K562 (cell line): ENCODE data around the gene LZTR1. TPM values are rescaled to one million over a fixed set of nuclear protein-coding genes. Genes with fewer than 3 reads are reported as not detected.

ENCODE experiments used
- CBX8 ChIP-seq: fragments of 200-600 bp; sonication (generic); IDR thresholded peaks from 2 replicates; pipeline ENCODE4 v1.6.1; 2012; ENCODE audit warnings: borderline replicate concordance, mixed run types, low read depth, mild to moderate bottlenecking, moderate library complexity, mixed read lengths, low read length, control low read depth, inconsistent platforms; ENCODE audit not compliant: poor library complexity, severe bottlenecking; ENCODE audit errors: extremely low read depth
- CEBPB ChIP-seq: fragments of 450-650 bp; IDR thresholded peaks from 2 replicates; pipeline ENCODE4 v1.6.1; 2016; ENCODE audit warnings: missing genetic modification characterization, missing compliant biosample characterization
- CHD1 ChIP-seq: fragments of 200-600 bp; sonication (generic); IDR thresholded peaks from one replicate; pipeline ENCODE4 v1.6.1; 2012; ENCODE audit warnings: mild to moderate bottlenecking, moderate library complexity, low read length, inconsistent platforms
- CTBP1 ChIP-seq: fragments of 450-650 bp; IDR thresholded peaks from 2 replicates; pipeline ENCODE4 v1.6.1; 2016; ENCODE audit warnings: borderline replicate concordance
- JUN ChIP-seq, 2 experiments: sonication (generic) in 1 of 2; formaldehyde crosslinking in 1 of 2; IDR thresholded peaks; 2 replicates each; pipeline versions ENCODE4 v1.6.1 to v1.8.0; 2012 to 2022; ENCODE audit warnings: borderline replicate concordance in 2 of 2, mild to moderate bottlenecking in 2 of 2, improper control_type of control experiment in 1 of 2, low read depth in 1 of 2, low read length in 1 of 2, missing genetic modification reagents in 1 of 2
- MEF2A ChIP-seq: IDR thresholded peaks from 2 replicates; pipeline ENCODE4 v1.6.1; 2011; ENCODE audit warnings: low read depth, mild to moderate bottlenecking, low read length, moderate library complexity; ENCODE audit not compliant: control insufficient read depth
- MXI1 ChIP-seq: IDR thresholded peaks from 2 replicates; pipeline ENCODE4 v1.6.1; 2011; ENCODE audit warnings: low read depth, mild to moderate bottlenecking, improper control_type of control experiment, low read length
- NFXL1 ChIP-seq: fragments of 450-650 bp; formaldehyde crosslinking; IDR thresholded peaks from 2 replicates; pipeline ENCODE4 v1.4.0; 2021; ENCODE audit warnings: mild to moderate bottlenecking
- PHB2 ChIP-seq: fragments of 450-650 bp; IDR thresholded peaks from 2 replicates; pipeline ENCODE4 v1.6.1; 2017; ENCODE audit warnings: low read depth
- POLR2A ChIP-seq: fragments of 450-650 bp; conservative IDR thresholded peaks from 2 replicates; pipeline ENCODE4 v1.6.1; 2016
- POLR2H ChIP-seq: IDR thresholded peaks from 2 replicates; pipeline ENCODE4 v1.6.1; 2016; ENCODE audit warnings: missing genetic modification characterization, low read depth, mild to moderate bottlenecking, control low read depth, missing compliant biosample characterization, moderate library complexity
- REST ChIP-seq, 2 experiments: fragments of 450-650 bp; formaldehyde crosslinking in 1 of 2; IDR thresholded peaks; 2 replicates each; pipeline versions ENCODE4 v1.4.0 to v1.6.1; 2014 to 2020; ENCODE audit warnings: mild to moderate bottlenecking in 2 of 2, borderline replicate concordance in 1 of 2, low read depth in 1 of 2
- SIX5 ChIP-seq, 2 experiments: IDR thresholded peaks; 2 replicates each; pipeline ENCODE4 v1.6.1; 2011; ENCODE audit warnings: low read length in 2 of 2, borderline replicate concordance in 1 of 2, low read depth in 1 of 2, mild to moderate bottlenecking in 1 of 2, moderate library complexity in 1 of 2; ENCODE audit not compliant: insufficient read depth in 1 of 2
- SNIP1 ChIP-seq: fragments of 450-650 bp; IDR thresholded peaks from 2 replicates; pipeline ENCODE4 v1.7.1; 2017; ENCODE audit warnings: low read depth, mild to moderate bottlenecking
- ZNF212 ChIP-seq: fragments of 450-650 bp; formaldehyde crosslinking; IDR thresholded peaks from 2 replicates; pipeline ENCODE4 v1.4.0; 2020; ENCODE audit warnings: mild to moderate bottlenecking
- ZNF263 ChIP-seq: sonication (generic); formaldehyde crosslinking; IDR thresholded peaks from 2 replicates; pipeline ENCODE4 v1.8.0; 2022; ENCODE audit warnings: mild to moderate bottlenecking, missing genetic modification reagents, borderline replicate concordance
- ZNF324 ChIP-seq: fragments of 250-450 bp; sonication (Bioruptor Pico); IDR thresholded peaks from 2 replicates; pipeline ENCODE4 v1.4.0; 2020; ENCODE audit warnings: mild to moderate bottlenecking
- polyA plus RNA-seq, 8 experiments: library from polyadenylated mRNA; depleted of rRNA in 4 of 8; stranded (reverse) in 5 of 8; unstranded in 3 of 8; fragments of >200 nt; fragmentation: Nextera tagmentation in 2 of 8; fragmentation: Illumina TruSeq in 1 of 8; extraction: Ambion mirVana in 2 of 8; extraction: Trizol in 1 of 8; gene quantifications; 2 replicates each; pipeline versions ENCODE4 v1.2.1 to v1.2.3, GENCODE V29; 2011 to 2014; ENCODE audit warnings: inconsistent platforms in 1 of 8, missing spikeins in 1 of 8
- total RNA-seq, 7 experiments: library from RNA; depleted of rRNA in 6 of 7; stranded (reverse); fragments of >200 nt in 6 of 7; fragmentation: Illumina TruSeq in 2 of 7; extraction: Trizol in 2 of 7; gene quantifications; 2 replicates each; pipeline versions ENCODE4 v1.2.1 to v1.2.3, GENCODE V29; 2011 to 2021; ENCODE audit warnings: low replicate concordance in 1 of 7
- TF ChIP-seq, protein P1 (sequence below), 2 experiments: fragments of 450-650 bp in 1 of 2; sonication (generic) in 1 of 2; formaldehyde crosslinking in 1 of 2; IDR thresholded peaks in 1 of 2; conservative IDR thresholded peaks in 1 of 2; 2 replicates each; pipeline versions ENCODE4 v1.6.1 to v1.8.1; 2016 to 2023; ENCODE audit warnings: mild to moderate bottlenecking in 2 of 2, moderate library complexity in 2 of 2, inconsistent platforms in 1 of 2, missing genetic modification reagents in 1 of 2

Gene LZTR1
- total and polyA plus RNA-seq, 9 of the 15 experiments (the other 6 are each of a cell fraction or from before 2014, with no cell fraction given) = 2.2 to 135 (median 63.0) TPM

GRCh38 chr22:20943104-20943933 lies 38.8 kb upstream of the LZTR1 start (continued):
- TF ChIP-seq REST (IDR thresholded peaks at IDR 0.05; ENCODE audit: borderline replicate concordance) (no peak), REST (CRISPR knock-in tag; IDR thresholded peaks at IDR 0.05; ENCODE audit: low read depth) (no peak), JUN (IDR thresholded peaks at IDR 0.05; ENCODE audit: borderline replicate concordance, low read depth, low read length) (no peak), JUN (CRISPR knock-in tag; IDR thresholded peaks at IDR 0.05; ENCODE audit: borderline replicate concordance) (peak; percentile 61; the same call in 1 of the 2 replicates), CBX8 (no peak), ZNF212 (CRISPR knock-in tag) (no peak), NFXL1 (CRISPR knock-in tag) (no peak), POLR2A (no peak), PHB2 (no peak; the same call in 1 of the 2 replicates), CEBPB (no peak), CTBP1 (no peak), MEF2A (no peak), ZNF263 (CRISPR knock-in tag) (no peak), CHD1 (no peak), ZNF324 (CRISPR knock-in tag) (no peak), SNIP1 (0 out of 2 replicates have a peak, but pooled peaks have one; percentile 8), SIX5 (IDR thresholded peaks at IDR 0.05; ENCODE audit: borderline replicate concordance in 1 of 2, insufficient read depth in 1 of 2, low read depth in 1 of 2, low read length in 2 of 2) (no peak), POLR2H (tag) (no peak), MXI1 (no peak)
- TF ChIP-seq, protein P1, sequence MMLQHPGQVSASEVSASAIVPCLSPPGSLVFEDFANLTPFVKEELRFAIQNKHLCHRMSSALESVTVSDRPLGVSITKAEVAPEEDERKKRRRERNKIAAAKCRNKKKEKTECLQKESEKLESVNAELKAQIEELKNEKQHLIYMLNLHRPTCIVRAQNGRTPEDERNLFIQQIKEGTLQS (IDR thresholded peaks at IDR 0.05) = no peak
- TF ChIP-seq, protein P1 (CRISPR knock-in tag; conservative IDR thresholded peaks at IDR 0.05) = no peak
